Measurements from ENCODE around the gene C20orf144.
"Not testable (repeated sequence)": the region's sequence is repeated elsewhere in the genome, so short reads cannot be mapped to it uniquely, and the experiment has no call there.

C20orf144 gene

DNA sequence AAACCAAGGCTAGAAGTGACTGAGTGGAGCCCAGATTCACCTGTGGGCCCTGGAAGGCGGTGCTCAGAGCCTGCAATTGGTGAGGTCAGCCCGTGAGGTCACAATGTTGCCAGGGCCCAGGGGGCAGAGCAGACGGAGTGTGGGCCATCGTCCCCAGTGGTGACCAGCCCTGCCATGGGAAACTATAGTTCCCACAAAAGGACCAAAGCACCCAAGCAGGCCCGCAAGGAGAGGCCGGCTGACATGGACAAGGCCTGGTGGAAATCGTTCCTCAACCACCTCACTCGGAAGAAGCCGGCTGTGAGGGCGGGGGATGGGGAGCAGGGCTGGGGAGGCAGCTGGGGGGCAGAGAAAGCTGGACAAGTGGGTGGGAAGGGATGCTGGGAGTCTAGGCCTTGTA, at the start of gene C20orf144:
TSS of gene C20orf144 (plus strand) at position 156 of the 400 bp plus-strand sequence. CDS start at position 175, 19 bp downstream.
- DNase-seq = no peak

DNA sequence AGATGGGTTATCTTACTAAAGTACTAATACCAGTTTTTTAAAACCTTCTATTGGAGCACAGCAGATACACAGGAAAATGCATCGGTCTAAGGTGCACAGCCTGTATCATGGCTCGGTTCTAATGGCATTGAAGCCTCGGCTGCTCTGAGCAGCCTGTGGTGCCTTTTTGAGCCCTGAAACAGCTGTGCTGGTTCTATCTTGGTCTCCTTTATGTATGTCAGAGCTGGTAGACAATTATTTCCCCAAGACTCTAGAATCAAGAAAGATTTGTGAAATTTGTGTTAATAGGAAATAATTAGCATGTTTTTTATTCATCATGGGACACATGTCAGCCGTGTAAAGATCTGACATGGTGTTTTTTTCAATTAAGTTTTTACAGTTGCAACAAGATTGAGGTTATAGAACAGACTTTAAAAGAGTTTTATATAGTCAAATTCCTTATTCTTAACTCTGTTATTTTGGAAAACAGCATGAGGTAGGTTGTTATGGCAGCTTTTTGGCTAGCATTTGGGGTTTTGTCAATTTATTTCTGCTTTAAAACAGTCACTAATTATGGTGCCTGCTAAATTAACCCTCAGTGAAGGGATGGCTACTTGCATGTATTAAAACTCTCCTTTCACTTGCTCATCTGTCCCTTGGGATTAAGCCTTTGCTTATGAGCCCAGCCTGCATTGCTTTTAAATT, 40.3 kb upstream of the C20orf144 start:
- DNase-seq = no peak

DNA sequence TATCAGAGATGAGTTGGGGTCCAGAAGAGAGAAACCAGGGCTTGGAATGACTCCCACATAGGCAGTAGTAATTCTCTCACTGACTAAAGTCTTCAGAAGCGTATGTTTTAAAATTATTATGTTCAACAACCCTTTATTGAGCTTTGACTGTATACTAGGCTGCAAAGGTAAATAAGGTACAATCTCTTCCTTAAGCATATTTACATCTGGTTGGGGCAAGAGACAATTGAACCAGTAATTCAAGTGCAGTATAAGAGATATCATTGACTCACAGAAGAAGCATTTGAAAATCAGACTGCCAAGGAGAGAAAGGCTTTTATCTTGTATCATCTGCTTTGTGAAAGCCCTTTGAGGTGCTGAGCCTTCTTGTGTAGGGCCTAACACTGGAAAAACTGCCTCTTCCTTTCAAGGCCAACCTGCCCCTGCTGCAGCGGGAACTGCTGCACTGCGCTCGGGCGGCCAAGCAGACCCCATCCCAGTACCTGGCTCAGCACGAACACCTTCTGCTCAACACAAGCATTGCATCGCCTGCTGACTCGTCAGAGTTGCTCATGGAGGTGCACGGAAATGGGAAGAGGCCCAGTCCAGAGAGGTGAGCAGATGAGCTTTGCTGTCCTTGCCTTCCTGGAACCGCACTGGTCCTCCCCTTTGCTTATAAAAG, 39.3 kb upstream of the C20orf144 start:
- no peak for DNase-seq

DNA sequence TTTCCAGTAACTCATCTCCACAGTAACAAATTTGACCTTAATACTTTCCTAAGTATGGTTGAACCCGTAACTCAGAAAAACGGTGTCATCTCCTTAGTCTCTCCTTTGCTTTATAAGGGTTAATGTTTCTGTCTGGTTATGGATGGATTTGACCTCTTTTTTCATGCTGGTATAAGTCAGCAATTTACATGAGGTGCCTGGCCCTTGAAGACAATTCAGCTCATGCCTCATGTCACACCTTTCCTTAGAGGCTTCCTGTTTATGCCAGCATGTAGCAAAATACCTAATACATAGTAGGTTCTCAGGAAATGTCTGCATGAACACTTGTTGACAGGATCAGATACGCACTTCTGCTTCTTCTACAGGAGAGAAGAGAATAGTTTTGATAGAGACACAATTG, 37.7 kb upstream of the C20orf144 start:
- DNase-seq = no peak

DNA sequence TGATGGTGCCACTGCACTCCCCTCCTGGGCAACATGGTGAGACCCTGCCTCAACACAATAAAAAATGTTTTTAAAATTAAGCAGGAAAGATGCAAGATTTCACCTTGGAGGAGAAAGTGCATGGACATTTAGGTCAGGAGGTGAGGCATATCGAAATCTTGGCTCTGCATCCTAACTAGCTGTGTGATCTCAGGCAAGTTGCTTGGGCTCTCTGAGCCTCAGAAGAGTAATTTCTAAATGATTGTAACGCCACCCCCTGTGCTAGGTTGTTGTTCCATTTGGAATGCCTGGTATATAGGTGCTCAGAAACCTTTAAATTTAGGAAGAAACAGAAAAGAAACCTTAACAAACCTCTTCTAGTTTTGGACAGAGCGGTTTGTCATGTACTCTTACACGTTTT, 35.9 kb upstream of the C20orf144 start:
- DNase-seq = no peak

DNA sequence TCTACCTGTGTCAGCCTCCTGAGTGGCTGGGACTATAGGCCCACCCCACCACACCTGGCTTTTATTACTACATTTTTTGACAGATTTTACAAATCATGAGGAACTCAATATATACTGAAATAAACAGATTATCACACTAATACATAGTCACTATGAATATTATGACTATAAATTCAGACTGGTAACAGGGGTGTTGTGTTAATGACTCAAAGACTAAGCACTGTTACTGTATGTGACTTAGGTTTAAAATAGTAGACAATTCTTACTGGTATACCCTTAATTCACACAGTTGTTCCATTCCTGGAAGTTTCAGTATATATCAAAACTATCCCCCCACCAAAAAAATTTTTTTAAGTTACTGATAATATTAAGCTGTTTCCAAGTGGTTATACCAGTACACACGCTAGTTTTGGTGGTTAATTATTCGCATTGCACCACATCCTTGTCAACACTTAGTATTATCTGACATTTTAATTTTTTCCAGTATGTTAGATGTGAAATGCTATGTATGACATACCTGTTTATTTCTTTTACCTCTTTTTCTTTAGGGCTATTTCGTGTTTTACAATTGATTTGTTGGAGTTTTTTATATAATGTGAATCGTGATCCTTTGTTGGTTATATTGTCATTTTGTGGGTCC, 34.4 kb upstream of the C20orf144 start:
- DNase-seq = no peak

DNA sequence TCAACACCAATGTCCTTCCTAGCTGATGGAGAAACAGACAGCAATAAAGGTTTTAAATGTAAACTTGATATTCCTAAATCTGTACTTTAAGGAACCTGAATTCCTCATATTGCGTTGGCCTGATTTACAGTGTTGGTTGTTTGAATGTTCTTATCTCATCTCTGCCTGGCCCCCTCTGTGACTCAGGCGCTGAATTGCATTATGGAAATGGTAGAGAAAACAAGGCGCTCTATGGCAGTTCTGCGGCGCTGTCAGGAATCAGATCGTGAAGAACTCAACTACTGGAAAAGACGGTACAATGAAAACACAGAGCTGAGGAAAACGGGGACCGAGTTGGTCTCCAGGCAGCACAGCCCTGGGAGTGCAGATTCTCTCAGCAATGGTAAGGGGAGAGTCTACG, 32.6 kb upstream of the C20orf144 start:
- DNase-seq = no peak

DNA sequence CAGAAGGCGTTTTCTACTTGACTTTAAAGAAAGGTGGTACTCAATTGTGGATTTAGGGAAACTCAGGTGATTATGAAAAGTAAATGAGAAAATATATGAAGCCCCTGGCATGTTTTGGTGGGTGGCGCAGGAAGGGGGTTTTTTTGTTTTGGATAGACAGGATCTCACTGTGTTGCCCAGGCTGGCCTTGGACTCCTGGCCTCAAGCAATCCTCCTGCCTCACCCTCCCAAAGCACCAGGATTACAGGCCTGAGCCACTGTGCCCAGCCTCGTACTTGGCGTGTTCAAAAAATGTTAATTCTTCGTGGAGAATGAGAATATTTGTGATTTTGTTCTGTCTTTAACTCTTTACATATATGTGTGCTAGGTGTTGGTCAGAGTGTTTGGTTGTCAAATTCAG, 32.1 kb upstream of the C20orf144 start:
- DNase-seq = no peak

DNA sequence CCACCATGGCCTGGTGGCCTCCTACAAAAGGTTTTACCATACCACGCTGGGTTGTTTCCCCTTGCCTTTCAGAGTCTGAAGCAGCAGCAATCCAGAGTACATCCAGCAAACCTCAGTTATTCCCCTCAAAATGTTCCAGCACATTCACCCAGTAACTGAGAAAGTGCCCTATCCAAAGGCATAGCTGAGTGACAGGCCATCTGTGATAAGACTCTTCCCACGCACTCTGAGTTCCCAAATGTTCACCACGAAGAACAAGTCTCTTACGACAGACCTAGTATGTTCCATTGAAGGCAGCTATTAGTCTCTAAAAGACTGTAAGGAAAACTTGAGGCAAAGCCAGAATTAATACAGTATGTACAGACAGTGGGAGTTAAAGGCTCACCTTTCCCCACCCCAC, 31.6 kb upstream of the C20orf144 start:
- DNase-seq = no peak

DNA sequence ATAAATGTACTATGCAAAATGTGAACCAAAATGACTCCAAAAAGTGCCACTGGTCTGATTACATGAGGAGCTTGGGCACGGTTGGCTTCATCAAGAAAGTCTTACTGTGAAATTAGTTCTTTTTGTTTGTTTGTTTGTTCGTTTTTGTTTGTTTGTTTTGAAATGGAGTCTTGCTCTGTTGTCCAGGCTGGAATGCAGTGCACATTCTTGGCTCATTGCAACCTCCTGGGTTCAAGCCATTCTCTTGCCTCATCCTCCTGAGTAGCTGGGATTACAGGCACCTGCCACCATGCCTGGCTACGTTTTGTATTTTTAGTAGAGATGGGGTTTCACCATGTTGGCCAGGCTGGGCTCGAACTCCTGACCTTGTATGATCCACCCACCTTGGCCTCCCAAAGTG, 30.2 kb upstream of the C20orf144 start:
- DNase-seq = not testable (repeated sequence)

DNA sequence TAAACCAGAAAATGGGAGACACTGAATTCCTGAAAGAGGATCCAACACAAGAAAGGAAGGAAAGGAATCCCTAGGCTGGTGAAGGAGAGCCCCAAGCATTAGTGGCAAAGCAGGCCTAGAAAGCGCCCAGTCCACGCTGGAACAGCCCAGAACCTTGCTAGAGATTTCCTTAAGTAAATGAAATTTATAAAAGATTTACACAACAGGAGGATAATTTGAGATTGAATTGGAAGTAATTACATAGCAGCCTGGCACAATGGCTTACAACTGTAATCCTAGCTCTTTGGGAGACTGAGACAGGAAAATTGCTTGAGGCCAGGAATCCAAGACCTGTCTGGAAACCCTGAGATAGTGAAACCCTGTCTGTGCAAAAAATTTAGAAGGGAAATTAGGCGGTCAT, 26.8 kb upstream of the C20orf144 start:
- no peak for DNase-seq

DNA sequence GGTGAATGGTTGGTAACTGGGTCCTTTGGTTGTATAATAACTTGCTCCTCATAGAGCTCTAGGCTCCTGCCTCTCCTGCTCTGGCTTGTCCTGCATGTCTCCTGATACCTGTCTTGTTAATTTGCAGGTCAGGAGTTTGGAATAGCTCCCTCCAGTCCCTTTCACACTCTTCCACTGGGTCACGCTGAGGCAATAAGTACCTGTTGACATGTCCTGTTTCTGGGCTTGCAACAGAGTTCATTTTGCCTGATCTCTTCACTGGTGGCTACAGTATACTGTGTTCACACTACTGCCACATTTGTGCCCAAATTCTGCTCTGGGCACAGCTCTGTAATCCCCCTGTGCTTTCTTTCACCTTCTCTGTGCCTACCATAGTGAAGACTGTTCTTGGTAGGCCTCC, 25.4 kb upstream of the C20orf144 start:
- DNase-seq = no peak

DNA sequence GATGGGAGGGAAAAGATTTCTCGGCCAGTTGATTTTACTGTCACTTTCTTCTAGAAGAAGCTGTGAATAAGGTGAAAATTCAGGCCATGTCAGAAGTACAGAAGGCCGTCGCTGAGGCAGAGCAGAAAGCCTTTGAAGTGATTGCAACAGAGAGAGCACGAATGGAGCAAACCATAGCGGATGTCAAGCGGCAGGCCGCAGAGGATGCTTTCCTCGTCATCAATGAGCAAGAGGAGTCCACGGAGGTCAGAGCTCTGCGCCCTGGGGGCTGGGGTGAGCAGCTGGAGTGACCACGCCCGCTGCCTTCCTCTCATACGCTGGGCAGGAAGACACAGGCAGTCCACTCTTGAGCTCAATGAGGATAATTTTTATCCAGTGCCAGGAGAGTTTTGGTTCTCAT, 21.8 kb upstream of the C20orf144 start:
- DNase-seq = no peak

DNA sequence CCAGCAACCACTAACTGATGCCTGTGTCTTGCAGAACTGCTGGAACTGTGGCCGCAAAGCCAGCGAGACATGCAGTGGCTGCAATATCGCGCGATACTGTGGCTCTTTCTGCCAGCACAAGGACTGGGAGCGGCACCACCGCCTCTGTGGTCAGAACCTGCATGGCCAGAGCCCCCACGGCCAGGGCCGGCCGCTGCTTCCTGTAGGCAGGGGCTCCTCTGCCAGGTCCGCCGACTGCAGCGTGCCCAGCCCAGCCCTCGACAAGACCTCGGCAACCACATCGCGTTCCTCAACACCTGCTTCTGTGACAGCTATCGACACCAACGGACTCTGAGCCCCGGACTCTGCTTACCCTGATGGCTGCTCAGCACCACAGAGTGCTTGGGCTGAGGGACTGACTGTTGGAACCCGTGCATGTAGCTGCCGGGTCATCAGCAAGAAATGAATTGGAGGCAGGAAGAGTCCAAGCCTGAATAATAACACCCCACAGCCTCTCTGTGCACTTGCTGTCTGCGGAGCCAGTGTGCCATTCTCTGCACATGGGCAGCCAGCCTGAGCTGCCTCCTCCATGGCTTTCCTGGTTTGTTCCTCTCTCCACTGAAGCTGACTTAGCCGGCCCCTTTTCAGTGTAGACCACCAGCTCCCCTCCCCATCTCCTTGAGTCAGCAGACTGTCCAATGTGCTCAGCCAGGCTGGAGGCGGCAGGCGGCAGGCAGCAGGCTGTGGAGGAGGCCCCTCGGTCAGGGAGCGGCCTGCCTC, 17.6 kb upstream of the C20orf144 start:
- DNase-seq = no peak

DNA sequence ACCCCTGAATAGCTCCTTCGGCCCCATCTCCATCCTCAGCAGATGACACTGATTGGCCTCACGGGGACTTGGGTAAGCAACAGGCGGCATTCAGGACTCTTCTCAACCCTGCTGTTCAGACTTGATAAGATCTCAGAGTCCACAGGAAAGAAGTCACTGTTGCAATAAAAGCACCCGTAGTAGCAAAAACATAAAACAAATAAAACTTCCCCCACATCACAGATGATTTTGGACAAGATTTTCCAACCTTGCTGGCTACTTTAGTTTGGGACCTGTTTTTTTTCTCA, 17.1 kb upstream of the C20orf144 start:
- no peak for DNase-seq

DNA sequence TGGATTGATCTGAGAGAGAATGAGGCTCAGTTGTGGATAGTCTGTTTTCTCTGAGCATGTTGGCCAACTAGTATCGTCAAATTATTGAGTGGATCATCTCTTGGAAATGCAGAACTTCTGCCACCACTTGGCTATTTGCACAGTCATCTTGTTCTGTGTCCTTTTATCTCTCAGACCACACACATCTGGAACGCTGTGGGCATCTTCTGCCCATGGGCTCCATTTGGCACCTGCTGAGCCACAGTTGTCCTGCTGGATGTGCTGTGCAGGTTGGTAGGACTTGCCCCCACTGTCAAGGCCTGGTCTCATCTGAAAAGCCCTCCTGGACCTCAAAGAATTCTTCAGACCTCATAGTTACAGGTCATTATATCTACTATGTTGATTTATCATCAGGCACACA, 16.7 kb upstream of the C20orf144 start:
- no peak for DNase-seq

DNA sequence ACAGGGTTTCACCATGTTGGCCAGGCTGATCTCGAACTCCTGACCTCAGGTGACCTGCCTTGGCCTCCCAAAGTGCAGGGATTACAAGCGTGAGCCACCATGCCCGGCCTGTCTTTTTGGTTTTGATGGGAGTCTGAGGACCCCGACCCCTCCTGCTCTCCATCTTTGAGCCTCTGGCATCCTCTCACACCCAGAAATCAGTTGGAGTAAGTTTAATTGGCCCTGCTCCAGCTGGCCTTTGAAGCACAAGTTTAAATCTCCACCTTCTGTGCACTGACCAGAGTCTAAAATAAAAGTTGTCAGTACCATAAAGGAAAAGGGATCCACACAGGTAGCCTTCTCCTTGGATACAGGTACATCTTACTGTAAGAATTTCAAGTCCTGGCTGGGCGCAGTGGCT, 15.9 kb upstream of the C20orf144 start:
- no peak for DNase-seq

DNA sequence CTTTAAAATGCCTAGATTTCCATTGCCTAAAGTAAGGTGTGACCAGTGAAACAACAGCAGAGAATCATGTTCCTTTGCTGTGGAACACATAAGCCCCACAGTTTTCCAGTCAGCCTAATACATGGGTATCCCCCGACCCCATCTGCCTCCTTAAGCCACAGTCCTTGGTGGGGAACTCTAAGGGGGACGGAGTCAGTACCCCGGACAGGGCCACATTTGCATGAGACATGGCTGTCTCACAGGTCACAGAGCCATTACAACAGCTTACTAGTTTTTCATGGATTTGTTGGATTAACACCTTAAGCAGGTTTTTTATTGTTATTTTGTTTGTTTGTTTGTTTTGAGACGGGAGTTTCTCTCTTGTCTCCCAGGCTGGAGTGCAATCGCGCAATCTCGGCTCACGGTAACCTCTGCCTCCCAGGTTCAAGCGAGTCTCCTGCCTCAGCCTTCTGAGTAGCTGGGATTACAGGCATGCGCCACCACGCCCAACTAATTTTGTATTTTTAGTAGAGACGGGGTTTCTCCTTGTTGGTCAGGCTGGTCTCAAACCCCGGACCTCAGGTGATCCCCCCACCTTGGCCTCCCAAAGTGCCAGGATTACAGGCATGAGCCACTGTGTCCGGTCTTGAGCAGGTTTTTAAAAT, 15.0 kb upstream of the C20orf144 start:
- DNase-seq = not testable (repeated sequence)

DNA sequence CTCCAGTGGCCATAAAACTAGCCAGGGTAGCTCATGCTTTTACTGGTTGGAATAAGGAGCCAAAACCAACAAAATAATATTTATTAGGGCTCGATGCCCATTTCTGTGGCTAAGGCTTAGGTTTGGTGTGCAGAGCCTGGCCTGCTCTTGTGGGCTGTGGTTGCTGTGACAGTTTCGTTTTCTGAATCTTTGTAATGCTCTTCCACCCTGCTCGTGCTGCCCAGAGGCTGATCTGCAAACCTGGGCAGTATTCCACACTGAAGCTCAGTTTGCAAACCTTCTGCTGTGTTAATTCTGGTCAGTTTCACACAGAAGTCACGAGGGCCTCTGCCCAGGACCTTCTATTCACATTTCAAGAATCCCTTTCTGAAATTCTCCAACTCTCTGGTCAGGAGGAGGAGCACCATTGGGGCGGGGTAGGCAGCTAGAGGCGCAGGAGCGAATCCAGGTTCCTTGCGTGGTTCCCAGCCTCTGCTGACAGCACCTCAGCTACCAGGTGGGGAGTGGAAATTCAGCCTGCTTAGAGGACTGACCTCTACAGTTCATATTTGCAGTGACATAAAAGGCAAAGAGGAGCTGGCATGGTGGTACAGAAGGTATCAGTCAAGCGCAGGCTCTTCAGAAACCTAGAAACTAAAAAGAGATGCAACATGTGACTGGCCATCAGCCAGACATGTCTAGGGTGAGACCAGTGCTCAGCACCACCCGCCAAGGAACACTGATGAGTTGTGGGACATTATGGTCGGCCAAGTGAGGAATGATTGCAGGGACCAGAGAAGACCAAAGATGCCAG, 14.3 kb upstream of the C20orf144 start:
- no peak for DNase-seq

DNA sequence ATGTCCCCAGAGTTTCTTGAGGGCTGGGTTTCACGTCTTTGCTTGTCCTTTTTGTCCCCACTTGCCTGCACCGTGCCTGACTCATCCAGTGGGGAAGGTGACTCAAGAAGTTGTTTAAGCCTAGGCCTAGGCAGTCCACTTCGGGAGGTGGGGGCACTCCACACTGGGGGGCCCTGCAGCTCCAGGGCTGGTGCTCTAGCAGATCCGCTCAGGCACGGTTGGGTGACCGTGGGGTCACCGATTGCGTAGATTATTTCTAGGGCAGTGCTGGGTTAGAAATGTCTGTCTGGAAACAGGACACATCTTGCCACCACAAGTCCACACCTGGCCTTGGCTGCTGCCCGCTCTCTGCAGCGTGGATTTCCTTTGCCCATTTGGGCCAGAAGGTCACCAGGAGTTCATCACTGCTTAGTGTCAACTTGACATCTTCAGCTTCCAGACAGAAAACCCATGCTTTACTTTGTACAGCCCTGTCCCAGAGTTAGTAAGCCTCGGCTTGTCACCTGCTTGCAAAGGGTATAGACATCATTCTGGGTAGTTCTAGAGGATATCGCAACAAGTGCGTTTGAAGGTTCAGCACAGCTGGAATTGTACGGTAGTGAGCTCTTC, 13.6 kb upstream of the C20orf144 start:
- no peak for DNase-seq

DNA sequence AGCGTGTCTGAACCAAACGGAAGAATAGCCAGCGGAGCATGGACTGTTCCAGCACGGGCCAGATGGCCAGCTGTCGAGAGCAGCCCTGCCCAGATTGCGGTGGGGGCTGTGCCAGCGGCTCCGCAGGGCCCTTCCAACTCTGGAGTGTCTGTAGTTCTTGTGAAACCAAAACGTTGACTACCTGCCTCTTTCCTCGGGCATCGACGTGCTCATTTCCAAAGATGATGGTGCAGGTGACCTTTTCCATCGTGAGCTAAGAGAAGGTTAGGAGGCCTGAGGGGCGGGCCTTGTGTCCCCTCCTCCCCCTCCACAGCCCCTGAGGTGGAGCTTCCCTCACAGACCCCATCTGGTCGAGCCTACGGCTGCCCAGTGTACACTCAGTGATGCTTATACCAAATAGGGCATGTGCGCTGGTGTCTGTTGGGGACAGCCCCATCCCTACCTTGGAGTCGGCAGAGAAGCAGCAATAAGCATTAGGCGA, 12.9 kb upstream of the C20orf144 start:
- DNase-seq = no peak
